ENCODE data around the gene AKAP1. TPM values are rescaled to one million over a fixed set of nuclear protein-coding genes. Genes with fewer than 3 reads are reported as not detected.

Gene AKAP1
- total RNA-seq, 2 donors from 2014 or later: 61.7 to 124 TPM

DNA sequence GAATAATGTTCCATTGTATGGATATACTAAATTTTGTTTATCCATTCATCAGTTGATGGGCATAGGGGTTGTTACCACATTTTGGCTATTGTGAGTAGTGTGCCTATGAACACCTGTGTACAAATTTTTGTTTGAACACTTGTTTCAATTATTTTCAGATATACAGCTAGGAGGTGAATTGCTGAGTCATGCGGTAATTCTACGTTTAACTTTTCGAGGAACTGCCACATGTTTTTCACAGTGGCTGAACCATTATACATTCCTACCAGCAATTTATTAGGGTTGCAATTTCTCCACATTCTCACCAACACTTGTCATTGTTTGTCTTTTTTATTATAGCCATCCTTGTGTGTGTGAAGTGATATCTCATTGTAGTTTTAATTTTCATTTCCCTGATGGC, 75.6 kb downstream of the AKAP1 start:
- no peak overlapping the region for H3K27ac ChIP-seq

DNA sequence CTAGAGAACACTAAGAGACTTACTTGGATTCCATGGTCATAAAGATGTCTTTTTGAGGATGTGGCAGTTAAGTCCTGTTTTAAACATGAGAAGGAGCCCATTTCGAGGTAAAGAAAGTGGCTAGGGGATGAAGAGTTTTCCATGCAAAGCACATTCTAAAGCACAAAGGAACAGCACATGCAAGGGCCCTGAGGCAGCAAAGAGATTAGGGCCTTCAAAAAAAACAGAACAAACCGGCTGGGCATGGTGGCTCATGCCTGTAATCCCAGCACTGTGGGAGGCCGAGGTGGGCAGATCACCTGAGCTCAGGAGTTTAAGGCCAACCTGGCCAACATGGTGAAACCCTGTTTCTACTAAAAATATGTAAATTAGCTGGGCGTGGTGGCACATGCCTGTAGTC, 79.8 kb downstream of the AKAP1 start:
- Histone ChIP-seq H3K27ac (no peak overlapping the region), H3K27me3 (replicated peaks; ENCODE audit: insufficient read depth) (no peaks in the 10 kb centered on the region), H3K9me3 (no peaks in the 10 kb centered on the region), H3K4me1 (replicated peaks) (no peaks in the 10 kb centered on the region), H3K4me3 (no peak overlapping the region), H3K36me3 (no peaks in the 10 kb centered on the region)
- DNase-seq (ENCODE audit: low spot score): no peak
- intact Hi-C loops (cut with DNase I): no loop called here
- 91% methylated on average over 4 of the region's 4 CpGs for WGBS
- TF ChIP-seq, protein P1, sequence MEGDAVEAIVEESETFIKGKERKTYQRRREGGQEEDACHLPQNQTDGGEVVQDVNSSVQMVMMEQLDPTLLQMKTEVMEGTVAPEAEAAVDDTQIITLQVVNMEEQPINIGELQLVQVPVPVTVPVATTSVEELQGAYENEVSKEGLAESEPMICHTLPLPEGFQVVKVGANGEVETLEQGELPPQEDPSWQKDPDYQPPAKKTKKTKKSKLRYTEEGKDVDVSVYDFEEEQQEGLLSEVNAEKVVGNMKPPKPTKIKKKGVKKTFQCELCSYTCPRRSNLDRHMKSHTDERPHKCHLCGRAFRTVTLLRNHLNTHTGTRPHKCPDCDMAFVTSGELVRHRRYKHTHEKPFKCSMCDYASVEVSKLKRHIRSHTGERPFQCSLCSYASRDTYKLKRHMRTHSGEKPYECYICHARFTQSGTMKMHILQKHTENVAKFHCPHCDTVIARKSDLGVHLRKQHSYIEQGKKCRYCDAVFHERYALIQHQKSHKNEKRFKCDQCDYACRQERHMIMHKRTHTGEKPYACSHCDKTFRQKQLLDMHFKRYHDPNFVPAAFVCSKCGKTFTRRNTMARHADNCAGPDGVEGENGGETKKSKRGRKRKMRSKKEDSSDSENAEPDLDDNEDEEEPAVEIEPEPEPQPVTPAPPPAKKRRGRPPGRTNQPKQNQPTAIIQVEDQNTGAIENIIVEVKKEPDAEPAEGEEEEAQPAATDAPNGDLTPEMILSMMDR (IDR thresholded peaks at IDR 0.05): no peak
- TF ChIP-seq POLR2AphosphoS5 (IDR thresholded peaks at IDR 0.05) (no peak), POLR2A (IDR thresholded peaks at IDR 0.05) (no peak)

More for the DNA sequence above, 75.6 kb downstream of the AKAP1 start:
- Histone ChIP-seq H3K4me3 (no peak overlapping the region), H3K27me3 (replicated peaks; ENCODE audit: insufficient read depth) (no peaks in the 10 kb centered on the region), H3K36me3 (no peaks in the 10 kb centered on the region), H3K4me1 (replicated peaks) (no peaks in the 10 kb centered on the region), H3K9me3 (no peaks in the 10 kb centered on the region)
- DNase-seq (ENCODE audit: low spot score): no peak
- TF ChIP-seq POLR2AphosphoS5 (IDR thresholded peaks at IDR 0.05) (no peak), POLR2A (IDR thresholded peaks at IDR 0.05) (no peak)
- TF ChIP-seq, protein P1 (IDR thresholded peaks at IDR 0.05): no peak
- 95% methylated on average over 3 of the region's 3 CpGs for WGBS
- intact Hi-C loops (cut with DNase I): no loop called here

DNA sequence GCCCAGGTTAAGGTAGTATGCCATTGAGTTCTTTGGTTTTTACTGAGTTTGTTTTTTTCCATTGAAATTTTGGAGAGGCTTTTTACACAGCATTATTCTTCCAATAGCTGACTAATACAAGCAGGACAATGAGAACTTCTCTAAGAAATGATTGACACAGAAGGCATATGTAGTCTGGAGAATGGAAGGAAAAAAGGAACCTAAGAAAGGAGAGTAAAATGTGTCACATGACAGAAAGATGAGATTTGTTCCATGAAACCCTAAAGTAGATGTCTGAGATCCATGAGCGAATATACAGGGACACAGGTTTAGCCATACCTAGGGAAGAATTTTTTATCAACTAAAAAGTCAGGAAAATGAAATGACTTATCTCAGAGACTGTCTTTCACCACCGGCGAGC, 80.7 kb downstream of the AKAP1 start:
- TF ChIP-seq POLR2A (IDR thresholded peaks at IDR 0.05) (no peak), POLR2AphosphoS5 (IDR thresholded peaks at IDR 0.05) (no peak)
- TF ChIP-seq, protein P1 (IDR thresholded peaks at IDR 0.05): no peak
- intact Hi-C loops (cut with DNase I): no loop called here
- no peak for DNase-seq (ENCODE audit: low spot score)
- no peaks in the 10 kb centered on the region for H3K36me3 ChIP-seq
- no peaks in the 10 kb centered on the region for H3K9me3 ChIP-seq
- no peak overlapping the region for H3K4me3 ChIP-seq
- no peaks in the 10 kb centered on the region for H3K4me1 ChIP-seq (replicated peaks)
- no peak overlapping the region for H3K27ac ChIP-seq
- 94% methylated on average over 3 of the region's 3 CpGs for WGBS
- H3K27me3 ChIP-seq (replicated peaks; ENCODE audit: insufficient read depth): no peaks in the 10 kb centered on the region

DNA sequence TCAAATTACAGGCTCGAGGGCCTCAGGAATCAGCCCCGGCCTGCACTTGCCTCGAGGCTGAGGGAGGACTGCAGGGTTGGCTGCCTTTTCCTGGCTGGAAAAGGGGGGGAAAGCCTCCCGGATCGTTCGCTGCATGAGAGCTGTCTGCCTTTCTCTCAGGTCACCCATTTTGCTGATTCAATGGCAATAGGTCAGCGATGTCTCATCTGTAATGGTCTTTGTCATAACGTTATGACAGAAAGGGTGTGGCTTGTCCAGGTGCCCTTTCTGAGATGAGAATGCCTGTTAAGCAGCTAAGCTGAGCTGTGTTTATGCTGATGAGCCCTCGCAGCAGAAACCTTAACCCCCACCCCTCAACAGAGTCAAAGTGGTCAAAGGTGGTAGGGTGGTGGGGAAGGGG, 81.8 kb downstream of the AKAP1 start:
- intact Hi-C loops (cut with DNase I): no loop called here
- no peaks in the 10 kb centered on the region for H3K4me1 ChIP-seq (replicated peaks)
- no peak overlapping the region for H3K27ac ChIP-seq
- no peaks in the 10 kb centered on the region for H3K9me3 ChIP-seq
- no peaks in the 10 kb centered on the region for H3K27me3 ChIP-seq (replicated peaks; ENCODE audit: insufficient read depth)
- 47% methylated on average over 9 of the region's 9 CpGs for WGBS
- H3K4me3 ChIP-seq: no peak overlapping the region
- TF ChIP-seq POLR2AphosphoS5 (IDR thresholded peaks at IDR 0.05) (no peak), POLR2A (IDR thresholded peaks at IDR 0.05) (no peak)
- TF ChIP-seq, protein P1 (IDR thresholded peaks at IDR 0.05): no peak
- no peak for DNase-seq (ENCODE audit: low spot score)
- H3K36me3 ChIP-seq: no peaks in the 10 kb centered on the region

DNA sequence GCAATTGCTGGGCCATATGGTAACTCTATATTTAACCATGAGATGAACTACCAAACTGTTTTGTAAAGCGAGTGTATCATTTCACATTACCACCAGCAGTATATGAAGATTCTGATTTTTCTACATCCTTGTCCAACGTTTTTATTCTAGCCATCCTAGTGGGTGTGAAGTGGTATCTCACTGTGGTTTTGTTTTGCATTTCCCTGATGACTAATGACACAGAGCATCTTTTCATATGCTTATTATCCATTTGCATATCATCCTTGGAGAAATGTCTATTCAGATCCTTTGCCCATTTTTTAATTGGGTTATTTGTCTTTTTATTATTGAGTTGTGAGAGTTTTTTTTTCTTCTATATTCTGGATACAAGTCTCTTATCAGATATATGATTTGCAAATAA, 83.6 kb downstream of the AKAP1 start:
- Histone ChIP-seq H3K36me3 (no peaks in the 10 kb centered on the region), H3K4me3 (no peak overlapping the region), H3K27ac (no peak overlapping the region), H3K4me1 (replicated peaks) (no peaks in the 10 kb centered on the region), H3K9me3 (no peaks in the 10 kb centered on the region), H3K27me3 (replicated peaks; ENCODE audit: insufficient read depth) (no peaks in the 10 kb centered on the region)
- 71% methylated on average over 2 of the region's 2 CpGs for WGBS
- TF ChIP-seq POLR2AphosphoS5 (IDR thresholded peaks at IDR 0.05) (no peak), POLR2A (IDR thresholded peaks at IDR 0.05) (no peak)
- TF ChIP-seq, protein P1 (IDR thresholded peaks at IDR 0.05): no peak
- intact Hi-C loops (cut with DNase I): no loop called here
- DNase-seq (ENCODE audit: low spot score): no peak

Data from prostate gland (tissue), 2 donors.